Measurements from ENCODE around the gene GGT6.
"Not testable (repeated sequence)": the region's sequence is repeated elsewhere in the genome, so short reads cannot be mapped to it uniquely, and the experiment has no call there.

Gene GGT6

GRCh38 chr17:4596636-4597380 lies 36.4 kb upstream of the GGT6 start:
- no peak for DNase-seq (ENCODE audit: extremely low read depth, low read depth)
- TF ChIP-seq CTCF (IDR thresholded peaks at IDR 0.05; ENCODE audit: low read depth, low read length): no peak

- DNase-seq (ENCODE audit: extremely low read depth, low read depth): not testable (repeated sequence)
Measured at GRCh38 chr17:4595685-4596342, 35.4 kb upstream of the GGT6 start.

GRCh38 chr17:4594931-4595684 lies 34.7 kb upstream of the GGT6 start:
- no peak for TF ChIP-seq CTCF (IDR thresholded peaks at IDR 0.05; ENCODE audit: low read depth, low read length)
- no peak for DNase-seq (ENCODE audit: extremely low read depth, low read depth)

DNA sequence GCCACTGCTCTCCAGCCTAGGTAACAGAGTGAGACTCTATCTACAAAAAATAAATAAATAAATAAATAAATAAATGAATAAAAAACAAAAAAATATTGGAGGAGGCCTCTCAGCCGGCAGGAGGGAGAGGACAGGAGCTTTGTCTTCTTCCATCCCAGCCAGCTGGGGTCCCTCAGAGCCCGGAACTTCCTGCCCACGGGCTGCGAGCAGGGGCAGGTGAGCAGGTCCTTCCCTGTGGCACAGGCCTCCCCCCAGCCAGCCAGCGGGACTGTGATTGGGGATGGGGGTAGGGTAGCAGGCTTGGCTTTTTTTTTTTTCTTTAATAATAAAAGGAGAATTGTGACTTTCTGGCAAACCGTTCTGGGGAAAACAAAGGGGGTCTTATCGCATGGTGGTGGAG lies 34.0 kb upstream of the GGT6 start:
- no peak for TF ChIP-seq CTCF (IDR thresholded peaks at IDR 0.05; ENCODE audit: low read depth, low read length)
- no peak for DNase-seq (ENCODE audit: extremely low read depth, low read depth)

DNA sequence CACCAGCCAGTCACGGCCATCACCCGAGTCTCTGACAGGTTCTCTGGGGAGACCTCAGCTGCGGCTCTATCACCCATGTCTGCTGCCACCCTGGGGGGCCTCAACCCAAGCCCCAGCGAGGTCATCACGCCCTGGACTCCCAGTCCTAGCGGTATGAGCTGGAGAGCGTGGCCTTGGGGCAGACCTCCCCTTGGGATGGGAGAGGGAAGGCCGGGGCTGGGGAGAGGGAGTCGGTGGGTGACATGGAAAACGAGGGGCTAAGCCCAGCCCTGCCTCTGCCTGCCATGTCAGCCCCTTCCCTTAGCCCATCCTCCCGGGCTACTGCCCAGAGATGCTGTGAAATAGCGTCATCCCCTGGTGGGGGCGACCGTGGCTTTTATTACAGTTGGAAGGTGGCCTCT lies 32.6 kb upstream of the GGT6 start:
- TF ChIP-seq CTCF (IDR thresholded peaks at IDR 0.05; ENCODE audit: low read depth, low read length): no peak
- DNase-seq (ENCODE audit: extremely low read depth, low read depth): no peak

- TF ChIP-seq CTCF (IDR thresholded peaks at IDR 0.05; ENCODE audit: low read depth, low read length): no peak
- DNase-seq (ENCODE audit: extremely low read depth, low read depth): no peak
Measured at GRCh38 chr17:4592240-4593005, 32.0 kb upstream of the GGT6 start.

DNA sequence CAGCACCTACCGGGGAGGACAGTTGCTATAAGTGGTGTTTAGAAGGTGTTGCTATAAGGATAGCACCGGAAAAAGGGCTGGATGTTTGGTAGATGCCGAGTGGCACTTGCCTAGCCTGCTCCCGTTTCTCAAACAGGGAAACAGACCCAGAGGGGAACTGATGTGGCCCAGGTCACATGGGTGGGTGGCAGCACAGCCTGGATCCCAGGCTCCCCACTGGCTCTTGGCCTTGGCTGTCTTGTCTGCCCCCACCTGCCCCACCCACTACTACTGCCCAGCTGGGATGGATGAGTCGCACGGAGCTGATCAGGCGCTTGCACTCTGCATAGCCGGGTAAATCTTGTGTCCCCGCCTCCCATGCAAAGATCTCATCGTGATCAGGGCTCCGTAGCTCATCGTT lies 31.2 kb upstream of the GGT6 start:
- DNase-seq (ENCODE audit: extremely low read depth, low read depth): no peak

More for the DNA sequence above, 31.2 kb upstream of the GGT6 start:
- no peak for TF ChIP-seq CTCF (IDR thresholded peaks at IDR 0.05; ENCODE audit: low read depth, low read length)
